OCI-LY3 (cell line): Measurements from ENCODE around the gene TMSB10.

Experiments used
- EZH2phosphoT487 ChIP-seq: fragments of 200-600 bp; shearing (Covaris generic); IDR thresholded peaks from 2 replicates; pipeline ENCODE4 v1.6.1; 2018; ENCODE audit warnings: antibody characterized with exemption, mixed run types, low read depth
- TF ChIP-seq, protein P1 (sequence below): fragments of 200-600, 300-600 bp; sonication (generic); IDR thresholded peaks from 2 replicates; pipeline ENCODE4 v1.5.1; 2014; ENCODE audit warnings: antibody characterized with exemption, low read length, low read depth

DNA sequence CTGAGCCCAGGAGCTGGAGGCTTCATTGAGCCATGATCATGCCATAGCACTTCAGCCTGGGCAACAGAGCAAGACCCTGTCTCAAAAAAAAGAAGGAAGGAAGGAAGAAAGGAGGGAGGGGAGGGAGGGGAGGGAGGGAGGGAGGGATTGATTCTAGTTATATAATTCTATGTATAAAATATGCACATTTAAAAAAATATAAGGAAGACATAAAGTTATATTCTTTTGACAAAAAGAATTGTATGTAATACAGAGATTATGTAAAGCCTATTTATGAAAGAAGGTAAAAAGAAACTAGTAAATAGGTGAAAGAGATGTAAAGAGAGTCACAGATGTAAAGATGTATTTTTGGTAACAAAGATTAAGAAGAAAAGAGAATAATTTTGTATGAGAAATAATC is 17.6 kb downstream of the TMSB10 start:
- TF ChIP-seq, protein P1, sequence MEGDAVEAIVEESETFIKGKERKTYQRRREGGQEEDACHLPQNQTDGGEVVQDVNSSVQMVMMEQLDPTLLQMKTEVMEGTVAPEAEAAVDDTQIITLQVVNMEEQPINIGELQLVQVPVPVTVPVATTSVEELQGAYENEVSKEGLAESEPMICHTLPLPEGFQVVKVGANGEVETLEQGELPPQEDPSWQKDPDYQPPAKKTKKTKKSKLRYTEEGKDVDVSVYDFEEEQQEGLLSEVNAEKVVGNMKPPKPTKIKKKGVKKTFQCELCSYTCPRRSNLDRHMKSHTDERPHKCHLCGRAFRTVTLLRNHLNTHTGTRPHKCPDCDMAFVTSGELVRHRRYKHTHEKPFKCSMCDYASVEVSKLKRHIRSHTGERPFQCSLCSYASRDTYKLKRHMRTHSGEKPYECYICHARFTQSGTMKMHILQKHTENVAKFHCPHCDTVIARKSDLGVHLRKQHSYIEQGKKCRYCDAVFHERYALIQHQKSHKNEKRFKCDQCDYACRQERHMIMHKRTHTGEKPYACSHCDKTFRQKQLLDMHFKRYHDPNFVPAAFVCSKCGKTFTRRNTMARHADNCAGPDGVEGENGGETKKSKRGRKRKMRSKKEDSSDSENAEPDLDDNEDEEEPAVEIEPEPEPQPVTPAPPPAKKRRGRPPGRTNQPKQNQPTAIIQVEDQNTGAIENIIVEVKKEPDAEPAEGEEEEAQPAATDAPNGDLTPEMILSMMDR, result no peak
- no peak for TF ChIP-seq EZH2phosphoT487
